HG02870 (cell line): ENCODE data around the gene TTYH1.
"Not testable (repeated sequence)": the region's sequence is repeated elsewhere in the genome, so short reads cannot be mapped to it uniquely, and the experiment has no call there.

Experiments
- ATAC-seq: cut with Tn5 transposase; IDR thresholded peaks from one replicate; pipeline ENCODE4 v1.9.1; 2021; ENCODE audit warnings: mild to moderate bottlenecking, moderate library complexity; ENCODE audit not compliant: unreplicated experiment

TTYH1 gene

GRCh38 chr19:54415208-54415900, at the start of gene TTYH1:
Gene TTYH1 (plus strand): TSS chr19:54415464. CDS start chr19:54415553, 89 bp downstream.
- ATAC-seq = no peak

- ATAC-seq = not testable (repeated sequence)
Observed at GRCh38 chr19:54365798-54366197, 49.5 kb upstream of the TTYH1 start.

- ATAC-seq = no peak
Observed at GRCh38 chr19:54366811-54367210, 48.5 kb upstream of the TTYH1 start.

GRCh38 chr19:54369082-54369687, 46.1 kb upstream of the TTYH1 start:
- no peak for ATAC-seq

GRCh38 chr19:54369688-54370433, 45.4 kb upstream of the TTYH1 start:
- not testable (repeated sequence) for ATAC-seq

GRCh38 chr19:54370434-54370796, 44.8 kb upstream of the TTYH1 start:
- ATAC-seq = not testable (repeated sequence)

GRCh38 chr19:54371453-54371852, 43.8 kb upstream of the TTYH1 start:
- not testable (repeated sequence) for ATAC-seq

- ATAC-seq = no peak
Observed at GRCh38 chr19:54373781-54374631, 41.3 kb upstream of the TTYH1 start.

GRCh38 chr19:54375181-54375938, 39.9 kb upstream of the TTYH1 start:
- ATAC-seq = not testable (repeated sequence)

GRCh38 chr19:54376610-54377285, 38.5 kb upstream of the TTYH1 start:
- no peak for ATAC-seq

GRCh38 chr19:54379187-54379678, 36.0 kb upstream of the TTYH1 start:
- ATAC-seq = no peak

GRCh38 chr19:54380897-54381296, 34.4 kb upstream of the TTYH1 start:
- ATAC-seq = no peak

- ATAC-seq = not testable (repeated sequence)
Observed at GRCh38 chr19:54382041-54382440, 33.2 kb upstream of the TTYH1 start.

- no peak for ATAC-seq
Observed at GRCh38 chr19:54383330-54383729, 31.9 kb upstream of the TTYH1 start.

- no peak for ATAC-seq
Observed at GRCh38 chr19:54387991-54388801, 27.1 kb upstream of the TTYH1 start.

GRCh38 chr19:54388802-54389139, 26.5 kb upstream of the TTYH1 start:
- no peak for ATAC-seq

- ATAC-seq = no peak
Observed at GRCh38 chr19:54389553-54389952, 25.7 kb upstream of the TTYH1 start.

- ATAC-seq = no peak
Observed at GRCh38 chr19:54390942-54391577, 24.2 kb upstream of the TTYH1 start.
